H9 (cell line): ENCODE data around the gene AP4S1. TPM values are rescaled to one million over a fixed set of nuclear protein-coding genes. Genes with fewer than 3 reads are reported as not detected.
"Not testable (repeated sequence)": the region's sequence is repeated elsewhere in the genome, so short reads cannot be mapped to it uniquely, and the experiment has no call there.

Experiments
- DNase-seq: peaks from one replicate; pipeline ENCODE4 v3.0.0-alpha.2; 2017
- H2AFZ ChIP-seq: one replicate; pipeline ENCODE4 v1.6.1; 2013; ENCODE audit warnings: mild to moderate bottlenecking, low read length, control low read depth, moderate library complexity
- H2AK5ac ChIP-seq: 2 replicates; pipeline ENCODE4 v1.6.1; 2013; ENCODE audit warnings: low read length, control low read depth, mixed read lengths; ENCODE audit not compliant: insufficient read length
- H2BK120ac ChIP-seq: one replicate; pipeline ENCODE4 v1.6.1; 2013; ENCODE audit warnings: low read depth, mild to moderate bottlenecking, low read length, control low read depth, inconsistent platforms; ENCODE audit not compliant: poor library complexity, severe bottlenecking
- H2BK12ac ChIP-seq: 2 replicates; pipeline ENCODE4 v1.6.1; 2013; ENCODE audit warnings: low read length, control low read depth, mixed read lengths, low read depth; ENCODE audit not compliant: insufficient read length
- H2BK15ac ChIP-seq: 2 replicates; pipeline ENCODE4 v1.6.1; 2013; ENCODE audit warnings: low read depth, low read length, control low read depth
- H2BK20ac ChIP-seq: one replicate; pipeline ENCODE4 v1.6.1; 2013; ENCODE audit warnings: low read depth, mild to moderate bottlenecking, low read length, control low read depth, inconsistent platforms; ENCODE audit not compliant: poor library complexity, severe bottlenecking
- H2BK5ac ChIP-seq: 2 replicates; pipeline ENCODE4 v1.6.1; 2013; ENCODE audit warnings: low read length, control low read depth, mixed read lengths; ENCODE audit not compliant: insufficient read length
- H3K14ac ChIP-seq: 2 replicates; pipeline ENCODE4 v1.6.1; 2013; ENCODE audit warnings: low read length, control low read depth; ENCODE audit not compliant: insufficient read depth
- H3K18ac ChIP-seq: 2 replicates; pipeline ENCODE4 v1.6.1; 2013; ENCODE audit warnings: low read depth, mild to moderate bottlenecking, mixed read lengths, low read length, control low read depth; ENCODE audit not compliant: insufficient read length
- H3K23ac ChIP-seq: 2 replicates; pipeline ENCODE4 v1.6.1; 2013; ENCODE audit warnings: low read length, control low read depth, mixed read lengths, low read depth; ENCODE audit not compliant: insufficient read length
- H3K23me2 ChIP-seq: 2 replicates; pipeline ENCODE4 v1.6.1; 2013; ENCODE audit warnings: low read depth, mild to moderate bottlenecking, mixed read lengths, low read length, control low read depth; ENCODE audit not compliant: insufficient read length, poor library complexity, severe bottlenecking
- H3K27ac ChIP-seq: 2 replicates; pipeline ENCODE4 v1.5.1; 2013; ENCODE audit warnings: low read length, control low read depth, mixed read lengths, low read depth; ENCODE audit not compliant: insufficient read length
- H3K27me3 ChIP-seq: 2 replicates; pipeline ENCODE4 v1.6.1; 2013; ENCODE audit warnings: low read length, control low read depth, inconsistent platforms; ENCODE audit not compliant: insufficient read depth
- H3K4ac ChIP-seq: 2 replicates; pipeline ENCODE4 v1.6.1; 2013; ENCODE audit warnings: low read depth, mild to moderate bottlenecking, control low read depth, inconsistent platforms, low read length, moderate library complexity
- H3K4me1 ChIP-seq: 2 replicates; pipeline ENCODE4 v1.6.1; 2013; ENCODE audit warnings: low read length, control low read depth, inconsistent platforms; ENCODE audit not compliant: insufficient read depth
- H3K4me2 ChIP-seq: 2 replicates; pipeline ENCODE4 v1.6.1; 2013; ENCODE audit warnings: low read length, control low read depth, mixed read lengths; ENCODE audit not compliant: insufficient read length, insufficient read depth
- H3K56ac ChIP-seq: 2 replicates; pipeline ENCODE4 v1.6.1; 2013; ENCODE audit warnings: low read depth, mild to moderate bottlenecking, mixed read lengths, low read length, control low read depth; ENCODE audit not compliant: insufficient read length
- H3K79me1 ChIP-seq: 2 replicates; pipeline ENCODE4 v1.6.1; 2013; ENCODE audit warnings: low read depth, mild to moderate bottlenecking, moderate library complexity, low read length, control low read depth, inconsistent platforms; ENCODE audit not compliant: insufficient read depth, poor library complexity, severe bottlenecking
- H3K79me2 ChIP-seq: 2 replicates; pipeline ENCODE4 v1.6.1; 2013; ENCODE audit warnings: low read length, control low read depth, inconsistent platforms; ENCODE audit not compliant: insufficient read depth
- H3K9ac ChIP-seq: 2 replicates; pipeline ENCODE4 v1.6.1; 2013; ENCODE audit warnings: low read length, control low read depth, mixed read lengths; ENCODE audit not compliant: insufficient read length; ENCODE audit errors: extremely low read depth
- H3K9me3 ChIP-seq: one replicate; pipeline ENCODE4 v1.6.1; 2013; ENCODE audit warnings: low read depth, low read length, inconsistent platforms; ENCODE audit not compliant: control insufficient read depth
- H3T11ph ChIP-seq: one replicate; pipeline ENCODE4 v1.6.1; 2013; ENCODE audit warnings: mild to moderate bottlenecking, low read length, control low read depth, inconsistent platforms
- H4K20me1 ChIP-seq: one replicate; pipeline ENCODE4 v1.6.1; 2013; ENCODE audit not compliant: control insufficient read depth, insufficient read length, insufficient read depth
- H4K5ac ChIP-seq: 2 replicates; pipeline ENCODE4 v1.6.1; 2013; ENCODE audit warnings: low read depth, mild to moderate bottlenecking, mixed read lengths, low read length, control low read depth; ENCODE audit not compliant: insufficient read length
- H4K8ac ChIP-seq: replicated peaks from 2 replicates; pipeline ENCODE4 v1.6.1; 2013; ENCODE audit warnings: low read length, control low read depth, mixed read lengths, low read depth; ENCODE audit not compliant: insufficient read length
- H4K91ac ChIP-seq: 2 replicates; pipeline ENCODE4 v1.6.1; 2013; ENCODE audit warnings: low read depth, mild to moderate bottlenecking, moderate library complexity, mixed read lengths, low read length, control low read depth; ENCODE audit not compliant: insufficient read length
- H3K27ac Mint-ChIP-seq, 3 experiments: 2 replicates in 2 of 3; 3 replicates in 1 of 3; pipeline ENCODE4 v1.8.0; 2020 to 2021; ENCODE audit warnings: mixed read lengths in 3 of 3, mild to moderate bottlenecking in 1 of 3, moderate library complexity in 1 of 3
- H3K27me3 Mint-ChIP-seq: 2 replicates; pipeline ENCODE4 v1.8.0; 2021; ENCODE audit warnings: low read depth, mild to moderate bottlenecking, moderate library complexity, mixed read lengths
- H3K36me3 Mint-ChIP-seq, 3 experiments: 2 replicates in 2 of 3; 3 replicates in 1 of 3; pipeline ENCODE4 v1.8.0; 2020 to 2021; ENCODE audit warnings: low read depth in 3 of 3, mixed read lengths in 3 of 3; ENCODE audit not compliant: insufficient read depth in 1 of 3
- H3K4me1 Mint-ChIP-seq, 2 experiments: 2 replicates each; pipeline ENCODE4 v1.8.0; 2020; ENCODE audit warnings: mixed read lengths in 2 of 2
- H3K4me3 Mint-ChIP-seq, 2 experiments: 2 replicates in 1 of 2; 3 replicates in 1 of 2; pipeline ENCODE4 v1.8.0; 2020 to 2021; ENCODE audit warnings: mild to moderate bottlenecking in 2 of 2, mixed read lengths in 2 of 2, moderate library complexity in 1 of 2
- H3K9me3 Mint-ChIP-seq, 2 experiments: 2 replicates in 1 of 2; 3 replicates in 1 of 2; pipeline ENCODE4 v1.8.0; 2020; ENCODE audit warnings: mild to moderate bottlenecking in 2 of 2, mixed read lengths in 2 of 2, moderate library complexity in 1 of 2
- WGBS: extraction: QIAGEN DNeasy Blood & Tissue Kit; methylation state at CpG from one replicate; pipeline ENCODE4 v1.1.7; 2013; ENCODE audit warnings: missing lambda C conversion rate, low lambda C conversion rate, mixed read lengths; ENCODE audit not compliant: insufficient read length; ENCODE audit errors: extremely low coverage; 5-methylcytosine and 5-hydroxymethylcytosine counted together
- total RNA-seq: library from RNA; stranded (reverse); gene quantifications from 2 replicates; pipeline ENCODE4 v1.2.1, GENCODE V29; 2021
- TF ChIP-seq, protein P1 (sequence below): fragments of 200-600 bp; sonication (generic); conservative IDR thresholded peaks from 3 replicates; pipeline ENCODE4 v1.8.0; 2021; ENCODE audit warnings: antibody characterized with exemption, mild to moderate bottlenecking

Gene AP4S1
- total RNA-seq, 1 experiment from 2014 or later, result 13.7 TPM

DNA sequence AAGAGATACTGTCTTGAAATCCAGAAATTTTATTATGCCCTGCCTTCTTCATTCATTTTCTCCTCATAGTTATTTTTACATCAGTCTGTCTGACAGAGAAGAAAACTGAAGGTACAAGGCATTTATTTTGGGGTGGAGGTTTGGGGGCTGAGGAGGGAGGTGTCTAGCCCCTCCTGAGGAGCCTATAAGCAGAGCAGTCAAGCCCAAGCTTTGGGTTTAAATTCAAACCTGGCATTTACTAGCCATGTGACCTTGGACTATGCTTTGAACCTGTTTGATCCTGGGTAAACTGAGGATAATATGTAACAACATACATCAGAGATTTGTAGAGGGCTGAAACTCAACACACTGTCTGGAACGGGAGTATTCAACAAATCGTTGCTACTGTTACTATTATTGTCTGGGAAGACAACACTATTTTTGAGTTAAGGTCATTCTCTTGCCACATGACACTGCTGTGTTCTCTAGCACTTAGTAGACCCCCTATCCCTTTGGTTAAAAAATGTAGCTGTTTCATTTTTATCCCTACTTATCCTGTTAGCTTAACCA is 66.8 kb downstream of the AP4S1 start:
- Histone ChIP-seq H2AFZ (no peak overlapping the region), H4K8ac (no peak overlapping the region), H3K23ac (no peak overlapping the region), H3K18ac (no peak overlapping the region), H3K9me3 (no peaks in the 10 kb centered on the region), H3K79me2 (no peaks in the 10 kb centered on the region), H3K4me2 (no peak overlapping the region), H3K4ac (no peak overlapping the region), H3T11ph (no peak overlapping the region), H2BK120ac (no peak overlapping the region), H2BK15ac (no peak overlapping the region), H2BK12ac (no peak overlapping the region), H2BK5ac (no peak overlapping the region), H4K20me1 (no peaks in the 10 kb centered on the region), H4K91ac (no peak overlapping the region), H3K27ac (no peak overlapping the region), H3K79me1 (no peaks in the 10 kb centered on the region), H3K27me3 (no peaks in the 10 kb centered on the region), H3K9ac (no peak overlapping the region), H4K5ac (no peak overlapping the region), H3K4me1 (no peaks in the 10 kb centered on the region), H3K56ac (no peak overlapping the region), H3K14ac (no peak overlapping the region), H3K23me2 (no peaks in the 10 kb centered on the region), H2AK5ac (no peak overlapping the region), H2BK20ac (no peak overlapping the region)
- no peaks in the 10 kb centered on the region for H3K4me1 Mint-ChIP-seq
- no CpG with 5 or more reads among the region's 2 CpGs for WGBS
- TF ChIP-seq, protein P1, sequence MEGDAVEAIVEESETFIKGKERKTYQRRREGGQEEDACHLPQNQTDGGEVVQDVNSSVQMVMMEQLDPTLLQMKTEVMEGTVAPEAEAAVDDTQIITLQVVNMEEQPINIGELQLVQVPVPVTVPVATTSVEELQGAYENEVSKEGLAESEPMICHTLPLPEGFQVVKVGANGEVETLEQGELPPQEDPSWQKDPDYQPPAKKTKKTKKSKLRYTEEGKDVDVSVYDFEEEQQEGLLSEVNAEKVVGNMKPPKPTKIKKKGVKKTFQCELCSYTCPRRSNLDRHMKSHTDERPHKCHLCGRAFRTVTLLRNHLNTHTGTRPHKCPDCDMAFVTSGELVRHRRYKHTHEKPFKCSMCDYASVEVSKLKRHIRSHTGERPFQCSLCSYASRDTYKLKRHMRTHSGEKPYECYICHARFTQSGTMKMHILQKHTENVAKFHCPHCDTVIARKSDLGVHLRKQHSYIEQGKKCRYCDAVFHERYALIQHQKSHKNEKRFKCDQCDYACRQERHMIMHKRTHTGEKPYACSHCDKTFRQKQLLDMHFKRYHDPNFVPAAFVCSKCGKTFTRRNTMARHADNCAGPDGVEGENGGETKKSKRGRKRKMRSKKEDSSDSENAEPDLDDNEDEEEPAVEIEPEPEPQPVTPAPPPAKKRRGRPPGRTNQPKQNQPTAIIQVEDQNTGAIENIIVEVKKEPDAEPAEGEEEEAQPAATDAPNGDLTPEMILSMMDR, result no peak
- H3K9me3 Mint-ChIP-seq, result no peaks in the 10 kb centered on the region
- H3K27me3 Mint-ChIP-seq, result no peaks in the 10 kb centered on the region
- DNase-seq, result no peak
- H3K27ac Mint-ChIP-seq, result no peak overlapping the region
- H3K4me3 Mint-ChIP-seq, result no peak overlapping the region
- peaks cover 0 to under 1% (median 0%) of the 10 kb centered on the region in 3 experiments; a peak in 1 of 7 replicates for H3K36me3 Mint-ChIP-seq

GRCh38 chr14:31093884-31094839 is 68.7 kb downstream of the AP4S1 start:
- not testable (repeated sequence) for H4K8ac ChIP-seq, H2BK20ac ChIP-seq, H3K79me1 ChIP-seq, H2AFZ ChIP-seq, H3K79me2 ChIP-seq, H2BK120ac ChIP-seq, H2BK12ac ChIP-seq, H3K9me3 ChIP-seq, H3K9me3 Mint-ChIP-seq, H3T11ph ChIP-seq, DNase-seq, H3K14ac ChIP-seq, H3K27ac Mint-ChIP-seq, H3K56ac ChIP-seq, H3K27me3 Mint-ChIP-seq, H3K4ac ChIP-seq, H2AK5ac ChIP-seq, H3K23ac ChIP-seq, H3K9ac ChIP-seq, H4K5ac ChIP-seq, H4K20me1 ChIP-seq, H4K91ac ChIP-seq, H3K23me2 ChIP-seq, H2BK5ac ChIP-seq, H3K4me1 Mint-ChIP-seq, H3K4me3 Mint-ChIP-seq, H3K27me3 ChIP-seq, H3K27ac ChIP-seq, H3K18ac ChIP-seq, H2BK15ac ChIP-seq, H3K4me2 ChIP-seq, H3K4me1 ChIP-seq
- peaks cover 2 to 14% (median 9%) of the 10 kb centered on the region in 3 experiments; a peak in 6 of 7 replicates for H3K36me3 Mint-ChIP-seq
- WGBS, result no CpG with 5 or more reads among the region's 10 CpGs
